ENCODE measurements around the gene NDUFAF8. TPM values are rescaled to one million over a fixed set of nuclear protein-coding genes. Genes with fewer than 3 reads are reported as not detected.

NDUFAF8 gene
- total RNA-seq, 2 experiments from 2014 or later = 34.6 to 38.6 TPM

- no peak for DNase-seq
- intact Hi-C loops (cut with DNase I, micrococcal nuclease) = no loop called here
Observed at GRCh38 chr17:81246343-81246670, 7.2 kb downstream of the NDUFAF8 start.

GRCh38 chr17:81246679-81247338, 7.7 kb downstream of the NDUFAF8 start:
- POLR2A ChIA-PET = no interaction called here
- H3K27ac ChIP-seq (ENCODE audit: low read depth in 1 of 2, low read length in 2 of 2) = no peak overlapping the region
- no peak for TF ChIP-seq CTCF (IDR thresholded peaks at IDR 0.05)
- no peak overlapping the region for H3K4me3 ChIP-seq (ENCODE audit: low read length)
- ATAC-seq (ENCODE audit: poor library complexity) = no peak
- Mint-ChIP-seq H3K36me3 (ENCODE audit: low read depth) (peaks cover 5% of the 10 kb centered on the region), H3K4me3 (no peak overlapping the region), H3K4me1 (ENCODE audit: low read depth) (peaks cover 1% of the 10 kb centered on the region), H3K9me3 (no peaks in the 10 kb centered on the region), H3K27me3 (no peaks in the 10 kb centered on the region), H3K27ac (no peak overlapping the region)
- H3K4me1 ChIP-seq (ENCODE audit: insufficient read depth, low read length) = peaks cover 5% of the 10 kb centered on the region
- H3K36me3 ChIP-seq (ENCODE audit: insufficient read depth, low read length) = peaks cover 29% of the 10 kb centered on the region
- intact Hi-C loops (cut with DNase I, micrococcal nuclease) = no loop called here
- DNase-seq = no peak
- no peaks in the 10 kb centered on the region for H3K9me3 ChIP-seq (ENCODE audit: control insufficient read depth in 1 of 2, insufficient read depth in 1 of 2, low read length in 2 of 2)
- H3K27me3 ChIP-seq (ENCODE audit: control insufficient read depth in 1 of 2, insufficient read depth in 2 of 2, low read length in 2 of 2) = no peaks in the 10 kb centered on the region
- CTCF ChIA-PET = no interaction called here

More at GRCh38 chr17:81246343-81246670, 7.2 kb downstream of the NDUFAF8 start:
- Mint-ChIP-seq H3K4me3 (no peak overlapping the region), H3K9me3 (no peaks in the 10 kb centered on the region), H3K4me1 (ENCODE audit: low read depth) (peaks cover 6% of the 10 kb centered on the region), H3K36me3 (ENCODE audit: low read depth) (peaks cover 5% of the 10 kb centered on the region), H3K27ac (no peak overlapping the region), H3K27me3 (no peaks in the 10 kb centered on the region)
- Histone ChIP-seq H3K4me3 (ENCODE audit: low read length) (no peak overlapping the region), H3K36me3 (ENCODE audit: insufficient read depth, low read length) (peaks cover 26% of the 10 kb centered on the region), H3K9me3 (ENCODE audit: control insufficient read depth in 1 of 2, insufficient read depth in 1 of 2, low read length in 2 of 2) (no peaks in the 10 kb centered on the region), H3K27ac (ENCODE audit: low read depth in 1 of 2, low read length in 2 of 2) (no peak overlapping the region), H3K27me3 (ENCODE audit: control insufficient read depth in 1 of 2, insufficient read depth in 2 of 2, low read length in 2 of 2) (no peaks in the 10 kb centered on the region), H3K4me1 (ENCODE audit: insufficient read depth, low read length) (peaks cover 10% of the 10 kb centered on the region)
- ATAC-seq (ENCODE audit: poor library complexity) = no peak
- no peak for TF ChIP-seq CTCF (IDR thresholded peaks at IDR 0.05)
- POLR2A ChIA-PET = no interaction called here
- CTCF ChIA-PET = no interaction called here

- peaks cover 34% of the 10 kb centered on the region for H3K36me3 ChIP-seq (ENCODE audit: insufficient read depth, low read length)
- H3K4me3 ChIP-seq (ENCODE audit: low read length) = no peak overlapping the region
- peaks cover 8% of the 10 kb centered on the region for H3K36me3 Mint-ChIP-seq (ENCODE audit: low read depth)
- H3K27ac ChIP-seq (ENCODE audit: low read depth in 1 of 2, low read length in 2 of 2) = no peak overlapping the region
- H3K4me1 Mint-ChIP-seq (ENCODE audit: low read depth) = no peaks in the 10 kb centered on the region
- DNase-seq (no peak), ATAC-seq (ENCODE audit: poor library complexity) (no peak)
- CTCF ChIA-PET = no interaction called here
- intact Hi-C loops (cut with DNase I, micrococcal nuclease) = no loop called here
- H3K4me3 Mint-ChIP-seq = no peak overlapping the region
- H3K4me1 ChIP-seq (ENCODE audit: insufficient read depth, low read length) = no peaks in the 10 kb centered on the region
- no peaks in the 10 kb centered on the region for H3K27me3 ChIP-seq (ENCODE audit: control insufficient read depth in 1 of 2, insufficient read depth in 2 of 2, low read length in 2 of 2)
- POLR2A ChIA-PET = no interaction called here
- H3K27ac Mint-ChIP-seq = no peak overlapping the region
- H3K9me3 Mint-ChIP-seq = no peaks in the 10 kb centered on the region
- H3K9me3 ChIP-seq (ENCODE audit: control insufficient read depth in 1 of 2, insufficient read depth in 1 of 2, low read length in 2 of 2) = no peaks in the 10 kb centered on the region
- no peaks in the 10 kb centered on the region for H3K27me3 Mint-ChIP-seq
- no peak for TF ChIP-seq CTCF (IDR thresholded peaks at IDR 0.05)
Observed at GRCh38 chr17:81247339-81247990, 8.3 kb downstream of the NDUFAF8 start.

Measured in CD4-positive, alpha-beta T cell (primary cell).